Measurements from ENCODE around the gene RSPH6A. TPM values are rescaled to one million over a fixed set of nuclear protein-coding genes. Genes with fewer than 3 reads are reported as not detected.

The RSPH6A gene
- polyA plus RNA-seq, 1 donor from 2014 or later: not detected

DNA sequence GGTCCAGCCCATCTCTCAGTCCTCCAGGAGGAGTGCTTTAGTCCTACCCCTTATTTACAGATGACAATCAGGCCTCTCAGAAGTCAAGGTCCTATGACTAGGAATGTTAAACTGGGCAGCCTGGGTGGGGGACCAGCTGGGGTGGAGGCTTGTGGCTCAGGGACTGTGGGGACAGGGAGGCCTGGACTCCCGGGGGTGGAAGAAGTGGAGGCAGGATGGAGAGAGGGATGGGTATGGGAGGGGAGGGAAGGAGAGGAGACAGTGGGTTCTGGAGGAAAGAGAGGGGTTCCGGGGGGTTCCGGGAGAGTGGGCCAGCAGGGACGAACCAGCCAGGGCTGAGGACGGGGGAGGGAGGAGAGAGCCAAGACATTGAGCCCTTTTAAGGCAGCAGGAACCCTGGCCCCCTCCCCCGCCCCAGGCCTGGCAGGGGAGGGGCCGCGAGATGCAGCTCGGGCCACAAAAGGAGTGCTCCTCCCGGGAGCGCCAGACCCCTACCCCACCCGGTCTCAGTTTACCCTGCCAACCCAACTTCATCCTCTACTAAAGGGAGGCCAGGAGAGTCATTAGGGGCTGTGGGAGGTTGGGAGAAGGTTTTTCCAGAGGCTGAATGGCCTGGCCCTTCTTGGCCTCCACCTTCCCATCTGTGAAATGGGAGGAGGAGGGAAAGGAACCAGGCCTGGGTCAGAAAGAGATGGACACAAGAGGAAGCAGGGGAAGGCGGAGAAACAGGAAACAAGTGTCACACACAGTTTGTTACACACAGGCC, 34.5 kb downstream of the RSPH6A start:
- H3K27ac ChIP-seq (ENCODE audit: low read length): no peak overlapping the region
- no peaks in the 10 kb centered on the region for H3K79me2 ChIP-seq (replicated peaks; ENCODE audit: insufficient read depth, low read length)
- no peaks in the 10 kb centered on the region for H3K27me3 ChIP-seq (ENCODE audit: insufficient read depth, low read depth, low read length)
- no peak overlapping the region for H3K4me3 ChIP-seq (ENCODE audit: low read length)
- TF ChIP-seq EP300 (conservative IDR thresholded peaks at IDR 0.05; ENCODE audit: poor library complexity, severe bottlenecking) (no peak), TAF1 (IDR thresholded peaks at IDR 0.05; ENCODE audit: low read depth) (no peak), MXI1 (conservative IDR thresholded peaks at IDR 0.05; ENCODE audit: poor library complexity, severe bottlenecking) (no peak), SMC3 (conservative IDR thresholded peaks at IDR 0.05; ENCODE audit: poor library complexity) (no peak), POLR2AphosphoS5 (IDR thresholded peaks at IDR 0.05) (no peak), RAD21 (conservative IDR thresholded peaks at IDR 0.05) (no peak), EZH2 (IDR thresholded peaks at IDR 0.05; ENCODE audit: borderline replicate concordance, insufficient read depth, low read length, poor library complexity, severe bottlenecking) (no peak)
- TF ChIP-seq, protein P1, sequence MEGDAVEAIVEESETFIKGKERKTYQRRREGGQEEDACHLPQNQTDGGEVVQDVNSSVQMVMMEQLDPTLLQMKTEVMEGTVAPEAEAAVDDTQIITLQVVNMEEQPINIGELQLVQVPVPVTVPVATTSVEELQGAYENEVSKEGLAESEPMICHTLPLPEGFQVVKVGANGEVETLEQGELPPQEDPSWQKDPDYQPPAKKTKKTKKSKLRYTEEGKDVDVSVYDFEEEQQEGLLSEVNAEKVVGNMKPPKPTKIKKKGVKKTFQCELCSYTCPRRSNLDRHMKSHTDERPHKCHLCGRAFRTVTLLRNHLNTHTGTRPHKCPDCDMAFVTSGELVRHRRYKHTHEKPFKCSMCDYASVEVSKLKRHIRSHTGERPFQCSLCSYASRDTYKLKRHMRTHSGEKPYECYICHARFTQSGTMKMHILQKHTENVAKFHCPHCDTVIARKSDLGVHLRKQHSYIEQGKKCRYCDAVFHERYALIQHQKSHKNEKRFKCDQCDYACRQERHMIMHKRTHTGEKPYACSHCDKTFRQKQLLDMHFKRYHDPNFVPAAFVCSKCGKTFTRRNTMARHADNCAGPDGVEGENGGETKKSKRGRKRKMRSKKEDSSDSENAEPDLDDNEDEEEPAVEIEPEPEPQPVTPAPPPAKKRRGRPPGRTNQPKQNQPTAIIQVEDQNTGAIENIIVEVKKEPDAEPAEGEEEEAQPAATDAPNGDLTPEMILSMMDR (IDR thresholded peaks at IDR 0.05; ENCODE audit: poor library complexity, severe bottlenecking): no peak
- TF ChIP-seq, protein P2, sequence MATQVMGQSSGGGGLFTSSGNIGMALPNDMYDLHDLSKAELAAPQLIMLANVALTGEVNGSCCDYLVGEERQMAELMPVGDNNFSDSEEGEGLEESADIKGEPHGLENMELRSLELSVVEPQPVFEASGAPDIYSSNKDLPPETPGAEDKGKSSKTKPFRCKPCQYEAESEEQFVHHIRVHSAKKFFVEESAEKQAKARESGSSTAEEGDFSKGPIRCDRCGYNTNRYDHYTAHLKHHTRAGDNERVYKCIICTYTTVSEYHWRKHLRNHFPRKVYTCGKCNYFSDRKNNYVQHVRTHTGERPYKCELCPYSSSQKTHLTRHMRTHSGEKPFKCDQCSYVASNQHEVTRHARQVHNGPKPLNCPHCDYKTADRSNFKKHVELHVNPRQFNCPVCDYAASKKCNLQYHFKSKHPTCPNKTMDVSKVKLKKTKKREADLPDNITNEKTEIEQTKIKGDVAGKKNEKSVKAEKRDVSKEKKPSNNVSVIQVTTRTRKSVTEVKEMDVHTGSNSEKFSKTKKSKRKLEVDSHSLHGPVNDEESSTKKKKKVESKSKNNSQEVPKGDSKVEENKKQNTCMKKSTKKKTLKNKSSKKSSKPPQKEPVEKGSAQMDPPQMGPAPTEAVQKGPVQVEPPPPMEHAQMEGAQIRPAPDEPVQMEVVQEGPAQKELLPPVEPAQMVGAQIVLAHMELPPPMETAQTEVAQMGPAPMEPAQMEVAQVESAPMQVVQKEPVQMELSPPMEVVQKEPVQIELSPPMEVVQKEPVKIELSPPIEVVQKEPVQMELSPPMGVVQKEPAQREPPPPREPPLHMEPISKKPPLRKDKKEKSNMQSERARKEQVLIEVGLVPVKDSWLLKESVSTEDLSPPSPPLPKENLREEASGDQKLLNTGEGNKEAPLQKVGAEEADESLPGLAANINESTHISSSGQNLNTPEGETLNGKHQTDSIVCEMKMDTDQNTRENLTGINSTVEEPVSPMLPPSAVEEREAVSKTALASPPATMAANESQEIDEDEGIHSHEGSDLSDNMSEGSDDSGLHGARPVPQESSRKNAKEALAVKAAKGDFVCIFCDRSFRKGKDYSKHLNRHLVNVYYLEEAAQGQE (IDR thresholded peaks at IDR 0.05; ENCODE audit: borderline replicate concordance): no peak
- H3F3A ChIP-seq (ENCODE audit: insufficient read depth, low read length, poor library complexity, severe bottlenecking): no peaks in the 10 kb centered on the region
- no peaks in the 10 kb centered on the region for H3K36me3 ChIP-seq (ENCODE audit: insufficient read depth, low read length)
- H3K9ac ChIP-seq (ENCODE audit: low read length): no peak overlapping the region
- H2AFZ ChIP-seq (ENCODE audit: low read depth, low read length): no peak overlapping the region
- no peaks in the 10 kb centered on the region for H3K9me2 ChIP-seq (ENCODE audit: insufficient read depth, low read length)
- no peaks in the 10 kb centered on the region for H3K9me3 ChIP-seq (ENCODE audit: low read length)
- H4K20me1 ChIP-seq (ENCODE audit: insufficient read depth): no peaks in the 10 kb centered on the region
- no peak overlapping the region for H3K4me2 ChIP-seq (ENCODE audit: low read length)

DNA sequence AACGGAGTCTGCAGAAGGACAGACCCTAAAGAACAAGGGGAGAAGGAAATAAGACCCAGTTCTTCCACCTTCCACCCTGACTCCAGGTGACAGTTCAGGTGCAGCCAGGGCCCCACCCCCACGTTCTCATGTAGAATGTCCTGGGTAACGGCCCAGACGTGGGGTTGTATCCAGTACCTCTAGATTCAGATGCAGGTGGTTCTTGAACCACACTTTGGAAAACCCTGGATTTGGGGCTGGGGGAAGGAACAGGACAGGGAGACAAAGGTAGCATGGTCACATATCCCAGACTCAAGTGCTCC, 35.0 kb downstream of the RSPH6A start:
- no peak overlapping the region for H3K4me3 ChIP-seq (ENCODE audit: low read length)
- H3K9me2 ChIP-seq (ENCODE audit: insufficient read depth, low read length): no peaks in the 10 kb centered on the region
- no peaks in the 10 kb centered on the region for H3K27me3 ChIP-seq (ENCODE audit: insufficient read depth, low read depth, low read length)
- H3K4me2 ChIP-seq (ENCODE audit: low read length): no peak overlapping the region
- no peak overlapping the region for H3K9ac ChIP-seq (ENCODE audit: low read length)
- H3K79me2 ChIP-seq (replicated peaks; ENCODE audit: insufficient read depth, low read length): no peaks in the 10 kb centered on the region
- no peaks in the 10 kb centered on the region for H3K36me3 ChIP-seq (ENCODE audit: insufficient read depth, low read length)
- H4K20me1 ChIP-seq (ENCODE audit: insufficient read depth): no peaks in the 10 kb centered on the region
- no peaks in the 10 kb centered on the region for H3F3A ChIP-seq (ENCODE audit: insufficient read depth, low read length, poor library complexity, severe bottlenecking)
- H3K27ac ChIP-seq (ENCODE audit: low read length): no peak overlapping the region
- TF ChIP-seq EZH2 (IDR thresholded peaks at IDR 0.05; ENCODE audit: borderline replicate concordance, insufficient read depth, low read length, poor library complexity, severe bottlenecking) (no peak), EP300 (conservative IDR thresholded peaks at IDR 0.05; ENCODE audit: poor library complexity, severe bottlenecking) (no peak), SMC3 (conservative IDR thresholded peaks at IDR 0.05; ENCODE audit: poor library complexity) (no peak), RAD21 (conservative IDR thresholded peaks at IDR 0.05) (no peak), POLR2AphosphoS5 (IDR thresholded peaks at IDR 0.05) (no peak), TAF1 (IDR thresholded peaks at IDR 0.05; ENCODE audit: low read depth) (no peak)
- TF ChIP-seq, protein P2 (IDR thresholded peaks at IDR 0.05; ENCODE audit: borderline replicate concordance): no peak
- TF ChIP-seq, protein P1 (IDR thresholded peaks at IDR 0.05; ENCODE audit: poor library complexity, severe bottlenecking): no peak
- no peak overlapping the region for H2AFZ ChIP-seq (ENCODE audit: low read depth, low read length)
- H3K9me3 ChIP-seq (ENCODE audit: low read length): no peaks in the 10 kb centered on the region
